NT2/D1 (cell line): Measurements from ENCODE around the gene EIF2AK2.

ENCODE experiments used
- SUZ12 ChIP-seq: IDR thresholded peaks from 2 replicates; pipeline ENCODE4 v1.6.1; 2011; ENCODE audit not compliant: insufficient read length, insufficient read depth; ENCODE audit errors: extremely low read depth
- YY1 ChIP-seq: IDR thresholded peaks from 2 replicates; pipeline ENCODE4 v1.6.1; 2011; ENCODE audit not compliant: insufficient read length, insufficient read depth
- ZNF274 ChIP-seq: IDR thresholded peaks from 2 replicates; pipeline ENCODE4 v1.6.1; 2011; ENCODE audit warnings: mild to moderate bottlenecking, low read depth, low read length

GRCh38 chr2:37104178-37104577 lies 52.6 kb downstream of the EIF2AK2 start:
- TF ChIP-seq YY1 (no peak), ZNF274 (no peak), SUZ12 (no peak)
